ENCODE results near the gene MICAL2. TPM values are rescaled to one million over a fixed set of nuclear protein-coding genes. Genes with fewer than 3 reads are reported as not detected.

MICAL2 gene
- total RNA-seq, 1 experiment from 2014 or later: 151 TPM

DNA sequence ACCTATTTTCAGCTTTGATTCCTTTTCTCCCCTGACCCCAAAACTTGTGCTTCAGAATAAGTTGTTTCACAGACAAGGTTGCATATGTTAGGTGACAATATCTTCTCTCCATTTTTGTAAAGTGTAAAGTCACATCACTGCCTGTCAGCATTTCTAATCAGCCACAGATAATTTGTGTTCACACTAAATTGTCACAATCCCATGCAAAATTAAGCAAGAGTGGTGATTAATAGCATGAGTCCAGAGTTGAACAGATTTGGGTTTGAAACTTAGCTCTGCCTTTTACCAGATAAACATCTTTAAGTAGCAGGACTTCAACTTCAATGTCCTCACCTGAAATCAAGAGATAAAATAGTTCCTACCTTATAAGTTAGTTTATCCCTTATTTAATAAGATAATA lies 80.1 kb downstream of the MICAL2 start:
- POLR2A ChIA-PET: interaction anchor here (0.6 to 4.0 kb wide), 14 partner anchors 10 to 259 kb away, joined by 3 to 95 read pairs (median 5); partner anchors contain the start of gene MICAL2
- CTCF ChIA-PET: interaction anchor here (0.9 to 2.0 kb wide), 7 partner anchors 9 to 124 kb away, joined by 3 to 10 read pairs (median 5); no protein-coding TSS in a partner anchor
- intact Hi-C loops (cut with micrococcal nuclease): no loop called here
- BruUV-seq (replicated peaks): TSS peak; percentile 14
- Mint-ChIP-seq H3K36me3 (ENCODE audit: insufficient read depth, unreplicated experiment) (peaks cover 16% of the 10 kb centered on the region), H3K27me3 (ENCODE audit: insufficient read depth, unreplicated experiment) (no peaks in the 10 kb centered on the region), H3K27ac (ENCODE audit: low read depth, unreplicated experiment) (peak overlapping the region; percentile 85), H3K4me3 (ENCODE audit: unreplicated experiment) (peak overlapping the region; percentile 58), H3K9me3 (ENCODE audit: unreplicated experiment) (no peaks in the 10 kb centered on the region), H3K4me1 (ENCODE audit: insufficient read depth, unreplicated experiment) (peaks cover 35% of the 10 kb centered on the region)
- TF ChIP-seq, protein P1, sequence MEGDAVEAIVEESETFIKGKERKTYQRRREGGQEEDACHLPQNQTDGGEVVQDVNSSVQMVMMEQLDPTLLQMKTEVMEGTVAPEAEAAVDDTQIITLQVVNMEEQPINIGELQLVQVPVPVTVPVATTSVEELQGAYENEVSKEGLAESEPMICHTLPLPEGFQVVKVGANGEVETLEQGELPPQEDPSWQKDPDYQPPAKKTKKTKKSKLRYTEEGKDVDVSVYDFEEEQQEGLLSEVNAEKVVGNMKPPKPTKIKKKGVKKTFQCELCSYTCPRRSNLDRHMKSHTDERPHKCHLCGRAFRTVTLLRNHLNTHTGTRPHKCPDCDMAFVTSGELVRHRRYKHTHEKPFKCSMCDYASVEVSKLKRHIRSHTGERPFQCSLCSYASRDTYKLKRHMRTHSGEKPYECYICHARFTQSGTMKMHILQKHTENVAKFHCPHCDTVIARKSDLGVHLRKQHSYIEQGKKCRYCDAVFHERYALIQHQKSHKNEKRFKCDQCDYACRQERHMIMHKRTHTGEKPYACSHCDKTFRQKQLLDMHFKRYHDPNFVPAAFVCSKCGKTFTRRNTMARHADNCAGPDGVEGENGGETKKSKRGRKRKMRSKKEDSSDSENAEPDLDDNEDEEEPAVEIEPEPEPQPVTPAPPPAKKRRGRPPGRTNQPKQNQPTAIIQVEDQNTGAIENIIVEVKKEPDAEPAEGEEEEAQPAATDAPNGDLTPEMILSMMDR (IDR thresholded peaks at IDR 0.05; ENCODE audit: unreplicated experiment): no peak
- no peak for DNase-seq (ENCODE audit: unreplicated experiment)

DNA sequence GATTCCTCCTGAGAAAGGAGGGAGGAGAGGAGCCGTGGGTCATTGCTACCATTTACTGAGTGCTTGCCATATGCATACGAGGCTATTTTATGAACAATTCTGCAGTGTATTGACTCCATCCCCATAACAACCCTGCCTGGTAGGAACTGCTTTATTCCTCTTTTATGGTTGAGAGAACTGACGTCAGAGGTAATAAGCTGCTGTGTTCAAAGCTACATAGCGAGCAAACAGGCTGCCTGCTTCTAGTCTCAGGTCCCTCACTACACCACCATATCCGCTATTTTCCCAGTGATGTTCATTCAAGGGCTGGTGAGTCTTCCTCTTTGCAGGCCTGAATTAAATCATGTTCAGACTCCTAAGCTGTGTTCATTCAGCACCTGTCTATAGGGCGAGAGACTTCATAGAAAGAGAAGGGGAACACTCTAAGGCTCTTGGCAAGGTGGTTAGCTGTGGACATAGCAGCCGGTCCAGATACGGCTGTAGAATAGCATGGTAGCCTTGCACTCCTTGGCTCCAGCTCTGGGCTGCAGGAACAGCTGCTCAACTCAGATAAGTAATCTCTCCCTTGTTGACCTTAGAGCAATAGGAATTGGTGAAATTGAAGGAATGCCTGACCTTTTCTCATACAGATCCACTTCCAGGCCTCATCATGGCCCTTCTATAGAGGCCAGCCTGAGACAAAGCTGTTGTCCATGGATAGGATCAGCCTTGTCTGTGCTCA lies 82.6 kb downstream of the MICAL2 start:
- DNase-seq (ENCODE audit: unreplicated experiment): no peak
- Mint-ChIP-seq H3K4me3 (ENCODE audit: unreplicated experiment) (no peak overlapping the region), H3K9me3 (ENCODE audit: unreplicated experiment) (no peaks in the 10 kb centered on the region), H3K36me3 (ENCODE audit: insufficient read depth, unreplicated experiment) (peaks cover 12% of the 10 kb centered on the region), H3K27ac (ENCODE audit: low read depth, unreplicated experiment) (no peak overlapping the region), H3K27me3 (ENCODE audit: insufficient read depth, unreplicated experiment) (no peaks in the 10 kb centered on the region), H3K4me1 (ENCODE audit: insufficient read depth, unreplicated experiment) (peaks cover 38% of the 10 kb centered on the region)
- intact Hi-C loops (cut with micrococcal nuclease): no loop called here
- BruUV-seq (replicated peaks): no TSS peak
- ChIA-PET POLR2A (interaction anchor here (1.3 to 1.7 kb wide), 4 partner anchors 9 to 19 kb away, joined by 3 to 4 read pairs (median 4); no protein-coding TSS in a partner anchor), CTCF (interaction anchor here (0.6 to 0.9 kb wide), 2 partner anchors 43 to 1390 kb away, joined by 3 read pairs; no protein-coding TSS in a partner anchor)
- TF ChIP-seq, protein P1 (IDR thresholded peaks at IDR 0.05; ENCODE audit: unreplicated experiment): no peak

DNA sequence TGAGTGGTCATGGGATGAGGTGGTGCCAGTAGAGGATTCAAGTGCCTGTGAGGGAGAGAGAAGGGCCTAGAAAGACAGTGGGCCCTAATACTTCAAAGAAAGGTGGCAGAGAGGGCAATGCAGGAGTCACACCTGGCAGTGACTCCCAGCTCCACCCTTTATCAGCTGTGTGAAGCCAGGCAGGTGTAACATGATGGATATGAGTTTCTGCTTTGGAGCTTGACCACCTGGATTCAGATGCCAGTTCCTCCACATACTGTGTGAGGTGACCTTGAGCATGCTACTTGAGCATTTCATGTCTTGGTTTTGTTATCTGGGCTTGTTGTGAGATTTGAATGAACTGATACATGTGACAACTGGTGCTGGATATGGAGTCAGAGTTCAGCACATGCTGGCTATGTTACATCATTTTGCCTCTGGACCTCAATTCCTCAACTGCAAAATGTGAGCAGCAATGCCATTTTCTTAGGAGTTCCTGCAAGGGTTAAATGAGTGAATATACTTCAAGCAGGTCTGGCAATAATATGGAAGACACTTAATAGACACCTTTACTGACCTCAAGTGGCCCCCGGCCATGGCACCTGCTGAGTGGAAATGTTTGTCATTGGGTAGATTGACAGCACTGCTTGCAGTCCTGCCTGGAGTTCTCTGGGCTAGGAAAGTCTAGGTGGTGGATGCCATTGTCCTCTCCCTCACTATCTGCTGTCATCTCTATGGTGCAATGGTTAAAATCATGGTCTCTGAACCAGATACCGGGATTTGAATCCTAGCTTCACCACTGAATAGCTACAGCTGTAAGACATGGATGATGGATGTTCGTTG lies 83.3 kb downstream of the MICAL2 start:
- intact Hi-C loops (cut with micrococcal nuclease): no loop called here
- no peak for DNase-seq (ENCODE audit: unreplicated experiment)
- H3K27me3 Mint-ChIP-seq (ENCODE audit: insufficient read depth, unreplicated experiment): no peaks in the 10 kb centered on the region
- H3K4me1 Mint-ChIP-seq (ENCODE audit: insufficient read depth, unreplicated experiment): peaks cover 37% of the 10 kb centered on the region
- H3K4me3 Mint-ChIP-seq (ENCODE audit: unreplicated experiment): no peak overlapping the region
- POLR2A ChIA-PET: interaction anchor here (1.3 to 1.7 kb wide), 4 partner anchors 9 to 20 kb away, joined by 3 to 4 read pairs (median 4); no protein-coding TSS in a partner anchor
- TF ChIP-seq, protein P1 (IDR thresholded peaks at IDR 0.05; ENCODE audit: unreplicated experiment): no peak
- H3K27ac Mint-ChIP-seq (ENCODE audit: low read depth, unreplicated experiment): peak overlapping the region; percentile 46
- H3K9me3 Mint-ChIP-seq (ENCODE audit: unreplicated experiment): no peaks in the 10 kb centered on the region
- no TSS peak for BruUV-seq (replicated peaks)
- peaks cover 6% of the 10 kb centered on the region for H3K36me3 Mint-ChIP-seq (ENCODE audit: insufficient read depth, unreplicated experiment)
- CTCF ChIA-PET: interaction anchor here (0.5 to 0.9 kb wide), 3 partner anchors 21 to 1391 kb away, joined by 3 read pairs; no protein-coding TSS in a partner anchor

DNA sequence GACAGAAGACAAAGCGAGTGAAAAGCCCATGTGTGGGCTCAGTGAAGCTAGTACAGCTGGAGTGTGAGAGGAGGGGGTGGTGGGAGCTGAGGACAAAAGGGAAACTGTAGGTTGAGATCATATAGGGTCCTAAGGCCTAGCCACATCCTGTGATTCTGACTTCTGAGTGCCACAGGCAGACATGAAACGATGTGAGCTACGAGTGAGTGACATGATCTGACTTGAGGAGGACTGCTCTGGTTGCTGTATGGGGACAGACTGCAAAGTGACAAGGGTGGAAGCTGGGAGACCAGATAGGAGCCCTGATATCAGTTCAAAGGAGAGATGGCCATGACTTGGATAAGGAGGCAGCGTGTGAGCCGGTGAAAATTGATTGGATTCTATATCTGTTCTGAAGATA lies 85.4 kb downstream of the MICAL2 start:
- Mint-ChIP-seq H3K36me3 (ENCODE audit: insufficient read depth, unreplicated experiment) (no peaks in the 10 kb centered on the region), H3K27ac (ENCODE audit: low read depth, unreplicated experiment) (peak overlapping the region; percentile 33), H3K4me1 (ENCODE audit: insufficient read depth, unreplicated experiment) (peaks cover 22% of the 10 kb centered on the region), H3K27me3 (ENCODE audit: insufficient read depth, unreplicated experiment) (no peaks in the 10 kb centered on the region), H3K4me3 (ENCODE audit: unreplicated experiment) (no peak overlapping the region), H3K9me3 (ENCODE audit: unreplicated experiment) (no peaks in the 10 kb centered on the region)
- ChIA-PET POLR2A (interaction anchor here (0.7 kb wide), 1 partner anchor 107 kb away, joined by 3 read pairs; no protein-coding TSS in a partner anchor), CTCF (interaction anchor here (0.5 to 1.9 kb wide), 3 partner anchors 34 to 125 kb away, joined by 3 to 7 read pairs (median 3); no protein-coding TSS in a partner anchor)
- TF ChIP-seq, protein P1 (IDR thresholded peaks at IDR 0.05; ENCODE audit: unreplicated experiment): no peak
- intact Hi-C loops (cut with micrococcal nuclease): no loop called here
- no TSS peak for BruUV-seq (replicated peaks)
- no peak for DNase-seq (ENCODE audit: unreplicated experiment)

Measured in MCF 10A (cell line).